ENCODE data around the gene RAB40C.

Gene RAB40C

DNA sequence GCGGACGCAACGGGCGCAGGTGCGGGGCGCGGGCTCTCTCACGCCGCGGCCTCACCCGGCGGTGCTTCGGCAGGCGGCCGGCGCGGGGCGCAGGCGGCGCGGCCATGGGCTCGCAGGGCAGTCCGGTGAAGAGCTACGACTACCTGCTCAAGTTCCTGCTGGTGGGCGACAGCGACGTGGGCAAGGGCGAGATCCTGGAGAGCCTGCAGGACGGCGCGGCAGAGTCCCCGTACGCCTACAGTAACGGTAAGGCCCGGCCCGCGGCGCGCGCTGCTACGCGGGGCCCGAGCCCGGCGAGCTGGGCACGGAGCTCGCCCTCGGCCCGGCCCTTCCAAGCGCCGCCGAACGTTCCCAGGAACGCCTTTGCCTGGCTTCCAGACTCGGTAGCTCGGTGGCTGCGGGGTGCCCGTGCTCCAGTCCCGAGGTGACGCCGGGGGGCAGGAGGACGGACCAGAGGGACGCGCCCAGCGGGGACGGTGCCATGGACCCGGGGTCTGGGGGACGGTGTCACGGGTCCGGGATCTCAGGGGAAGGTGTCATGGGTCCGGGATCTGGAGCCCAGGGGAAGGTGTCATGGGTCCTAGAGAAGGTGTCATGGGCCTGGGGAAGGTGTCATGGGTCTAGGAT lies 435 bp downstream of the RAB40C start:
- no peak for DNase-seq (ENCODE audit: low read depth, low spot score)
- Histone ChIP-seq H3K9ac (ENCODE audit: insufficient read length) (peak overlapping the region; percentile 89), H3K27ac (no peak overlapping the region), H3K36me3 (ENCODE audit: insufficient read depth, low read length) (no peaks in the 10 kb centered on the region), H3K9me3 (ENCODE audit: low read depth, low read length) (no peaks in the 10 kb centered on the region), H3K4me3 (peak overlapping the region; percentile 90)
- TF ChIP-seq POLR2AphosphoS5 (IDR thresholded peaks at IDR 0.05; ENCODE audit: borderline replicate concordance, low read depth, low read length) = no peak

DNA sequence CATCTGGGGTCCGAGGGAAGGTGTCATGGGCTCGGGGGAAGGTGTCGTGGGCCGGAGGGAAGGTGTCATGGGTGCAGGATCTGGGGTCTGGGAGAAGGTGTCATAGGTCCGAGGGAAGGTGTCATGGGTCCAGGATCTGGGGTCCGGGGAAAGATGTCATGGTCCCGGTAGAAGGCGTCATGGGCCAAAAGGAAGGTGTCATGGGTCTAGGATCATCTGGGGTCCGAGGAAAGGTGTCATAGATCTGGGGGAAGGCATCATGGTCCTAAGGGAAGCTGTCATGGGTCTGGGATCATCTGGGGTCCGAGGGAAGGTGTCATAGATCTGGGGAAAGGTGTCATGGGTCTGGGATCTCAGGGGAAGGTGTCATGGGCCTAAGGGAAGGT lies 942 bp downstream of the RAB40C start:
- DNase-seq (ENCODE audit: low read depth, low spot score) = no peak
- H3K4me3 ChIP-seq = peak overlapping the region; percentile 90
- H3K9ac ChIP-seq (ENCODE audit: insufficient read length) = peak overlapping the region; percentile 89
- H3K36me3 ChIP-seq (ENCODE audit: insufficient read depth, low read length) = no peaks in the 10 kb centered on the region
- no peak overlapping the region for H3K27ac ChIP-seq
- TF ChIP-seq FOXP2 (optimal IDR thresholded peaks at IDR 0.05; ENCODE audit: control extremely low read depth, extremely low read length, insufficient read depth) = no peak
- no peak for TF ChIP-seq POLR2AphosphoS5 (IDR thresholded peaks at IDR 0.05; ENCODE audit: borderline replicate concordance, low read depth, low read length)
- no peak for TF ChIP-seq EZH2 (IDR thresholded peaks at IDR 0.05)
- no peaks in the 10 kb centered on the region for H3K9me3 ChIP-seq (ENCODE audit: low read depth, low read length)

DNA sequence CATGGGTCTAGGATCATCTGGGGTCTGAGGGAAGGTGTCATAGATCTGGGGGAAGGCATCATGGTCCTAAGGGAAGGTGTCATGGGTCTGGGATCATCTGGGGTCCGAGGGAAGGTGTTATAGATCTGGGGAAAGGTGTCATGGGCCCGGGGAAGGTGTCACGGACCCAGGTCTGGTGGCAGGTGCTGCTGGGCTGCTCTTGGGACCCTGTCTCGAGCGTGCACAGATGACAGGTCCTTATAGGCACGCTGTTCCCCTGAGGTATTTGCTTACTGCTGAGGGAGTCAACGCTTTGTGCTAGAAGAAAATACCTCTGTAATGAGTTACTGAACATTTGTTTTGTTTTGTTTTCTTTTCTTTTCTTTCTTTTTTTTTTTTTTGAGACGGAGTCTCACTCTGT lies 1.4 kb downstream of the RAB40C start:
- TF ChIP-seq EZH2 (IDR thresholded peaks at IDR 0.05) = no peak
- H3K4me3 ChIP-seq = peak overlapping the region; percentile 90
- no peaks in the 10 kb centered on the region for H3K36me3 ChIP-seq (ENCODE audit: insufficient read depth, low read length)
- H3K27ac ChIP-seq = no peak overlapping the region
- no peaks in the 10 kb centered on the region for H3K9me3 ChIP-seq (ENCODE audit: low read depth, low read length)
- DNase-seq (ENCODE audit: low read depth, low spot score) = no peak
- H3K9ac ChIP-seq (ENCODE audit: insufficient read length) = no peak overlapping the region

DNA sequence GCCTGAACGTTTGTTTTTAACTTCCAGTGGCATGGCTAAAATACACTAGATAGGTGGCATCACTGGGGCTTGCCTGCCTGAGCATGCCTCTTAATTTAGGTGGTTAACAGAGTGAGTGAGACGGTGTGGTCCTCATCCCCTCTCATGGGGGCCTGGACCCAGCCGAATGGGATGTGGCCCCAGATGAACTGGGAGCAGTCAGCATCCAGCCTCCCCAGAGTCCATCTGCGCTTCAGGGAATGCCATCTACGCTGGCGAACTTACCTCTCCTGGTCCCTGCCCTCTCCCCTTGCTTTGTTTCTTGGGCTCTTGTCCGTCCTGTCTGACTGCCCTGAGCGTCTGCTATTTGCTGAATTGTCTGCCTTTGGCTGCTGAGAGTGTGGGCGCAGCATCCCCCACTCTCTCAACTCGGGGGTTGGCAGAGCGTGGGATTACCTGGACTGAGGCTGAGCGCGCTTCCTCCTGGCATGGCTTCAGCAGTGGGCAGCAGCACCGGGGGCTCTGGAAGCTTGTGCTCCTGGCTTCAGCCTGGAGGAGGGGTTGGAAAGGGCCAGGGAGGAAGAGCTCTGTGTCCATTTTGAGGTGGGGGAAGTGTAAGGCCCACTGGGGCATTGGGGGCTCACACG lies 2.1 kb downstream of the RAB40C start:
- no peak for DNase-seq (ENCODE audit: low read depth, low spot score)
- Histone ChIP-seq H3K9ac (ENCODE audit: insufficient read length) (no peak overlapping the region), H3K9me3 (ENCODE audit: low read depth, low read length) (no peaks in the 10 kb centered on the region), H3K36me3 (ENCODE audit: insufficient read depth, low read length) (no peaks in the 10 kb centered on the region), H3K27ac (no peak overlapping the region), H3K4me3 (no peak overlapping the region)
- no peak for TF ChIP-seq FOXP2 (optimal IDR thresholded peaks at IDR 0.05; ENCODE audit: control extremely low read depth, extremely low read length, insufficient read depth)
- no peak for TF ChIP-seq POLR2AphosphoS5 (IDR thresholded peaks at IDR 0.05; ENCODE audit: borderline replicate concordance, low read depth, low read length)
- no peak for TF ChIP-seq EZH2 (IDR thresholded peaks at IDR 0.05)

- Histone ChIP-seq H3K27ac (no peak overlapping the region), H3K9ac (ENCODE audit: insufficient read length) (no peak overlapping the region), H3K36me3 (ENCODE audit: insufficient read depth, low read length) (no peaks in the 10 kb centered on the region), H3K4me3 (no peak overlapping the region), H3K9me3 (ENCODE audit: low read depth, low read length) (no peaks in the 10 kb centered on the region)
- TF ChIP-seq EZH2 (IDR thresholded peaks at IDR 0.05) (no peak), FOXP2 (optimal IDR thresholded peaks at IDR 0.05; ENCODE audit: control extremely low read depth, extremely low read length, insufficient read depth) (no peak), POLR2AphosphoS5 (IDR thresholded peaks at IDR 0.05; ENCODE audit: borderline replicate concordance, low read depth, low read length) (no peak)
- DNase-seq (ENCODE audit: low read depth, low spot score) = no peak
Observed at GRCh38 chr16:592518-593306, 2.8 kb downstream of the RAB40C start.

GRCh38 chr16:593406-593805 lies 3.5 kb downstream of the RAB40C start:
- no peak overlapping the region for H3K27ac ChIP-seq
- H3K4me3 ChIP-seq = no peak overlapping the region
- no peak for TF ChIP-seq POLR2AphosphoS5 (IDR thresholded peaks at IDR 0.05; ENCODE audit: borderline replicate concordance, low read depth, low read length)
- TF ChIP-seq FOXP2 (optimal IDR thresholded peaks at IDR 0.05; ENCODE audit: control extremely low read depth, extremely low read length, insufficient read depth) = no peak
- no peak for TF ChIP-seq EZH2 (IDR thresholded peaks at IDR 0.05)
- no peaks in the 10 kb centered on the region for H3K9me3 ChIP-seq (ENCODE audit: low read depth, low read length)
- no peak for DNase-seq (ENCODE audit: low read depth, low spot score)
- no peaks in the 10 kb centered on the region for H3K36me3 ChIP-seq (ENCODE audit: insufficient read depth, low read length)
- H3K9ac ChIP-seq (ENCODE audit: insufficient read length) = no peak overlapping the region

- no peak overlapping the region for H3K9ac ChIP-seq (ENCODE audit: insufficient read length)
- no peak overlapping the region for H3K4me3 ChIP-seq
- no peak for DNase-seq (ENCODE audit: low read depth, low spot score)
- TF ChIP-seq FOXP2 (optimal IDR thresholded peaks at IDR 0.05; ENCODE audit: control extremely low read depth, extremely low read length, insufficient read depth) (no peak), EZH2 (IDR thresholded peaks at IDR 0.05) (no peak), POLR2AphosphoS5 (IDR thresholded peaks at IDR 0.05; ENCODE audit: borderline replicate concordance, low read depth, low read length) (no peak)
- H3K27ac ChIP-seq = no peak overlapping the region
- H3K9me3 ChIP-seq (ENCODE audit: low read depth, low read length) = no peaks in the 10 kb centered on the region
- H3K36me3 ChIP-seq (ENCODE audit: insufficient read depth, low read length) = no peaks in the 10 kb centered on the region
Observed at GRCh38 chr16:593807-594206, 3.9 kb downstream of the RAB40C start.

- H3K27ac ChIP-seq = no peak overlapping the region
- no peak overlapping the region for H3K4me3 ChIP-seq
- H3K9ac ChIP-seq (ENCODE audit: insufficient read length) = no peak overlapping the region
Observed at GRCh38 chr16:595094-595528, 5.2 kb downstream of the RAB40C start.

More at GRCh38 chr16:595094-595528, 5.2 kb downstream of the RAB40C start:
- Histone ChIP-seq H3K36me3 (ENCODE audit: insufficient read depth, low read length) (no peaks in the 10 kb centered on the region), H3K9me3 (ENCODE audit: low read depth, low read length) (no peaks in the 10 kb centered on the region)
- no peak for DNase-seq (ENCODE audit: low read depth, low spot score)
- no peak for TF ChIP-seq FOXP2 (optimal IDR thresholded peaks at IDR 0.05; ENCODE audit: control extremely low read depth, extremely low read length, insufficient read depth)
- TF ChIP-seq POLR2AphosphoS5 (IDR thresholded peaks at IDR 0.05; ENCODE audit: borderline replicate concordance, low read depth, low read length) = no peak
- no peak for TF ChIP-seq EZH2 (IDR thresholded peaks at IDR 0.05)
